NCI-H2107 treated with DMSO at 0.1 percent for 48 hours (cell line): ENCODE data around the gene TPRKB.
"Not testable (repeated sequence)": the region's sequence is repeated elsewhere in the genome, so short reads cannot be mapped to it uniquely, and the experiment has no call there.

ENCODE experiments used
- DNase-seq: peaks from one replicate; lab custom pipeline; 2025; ENCODE audit not compliant: unreplicated experiment; lab: John Stamatoyannopoulos, UW

Gene TPRKB

DNA sequence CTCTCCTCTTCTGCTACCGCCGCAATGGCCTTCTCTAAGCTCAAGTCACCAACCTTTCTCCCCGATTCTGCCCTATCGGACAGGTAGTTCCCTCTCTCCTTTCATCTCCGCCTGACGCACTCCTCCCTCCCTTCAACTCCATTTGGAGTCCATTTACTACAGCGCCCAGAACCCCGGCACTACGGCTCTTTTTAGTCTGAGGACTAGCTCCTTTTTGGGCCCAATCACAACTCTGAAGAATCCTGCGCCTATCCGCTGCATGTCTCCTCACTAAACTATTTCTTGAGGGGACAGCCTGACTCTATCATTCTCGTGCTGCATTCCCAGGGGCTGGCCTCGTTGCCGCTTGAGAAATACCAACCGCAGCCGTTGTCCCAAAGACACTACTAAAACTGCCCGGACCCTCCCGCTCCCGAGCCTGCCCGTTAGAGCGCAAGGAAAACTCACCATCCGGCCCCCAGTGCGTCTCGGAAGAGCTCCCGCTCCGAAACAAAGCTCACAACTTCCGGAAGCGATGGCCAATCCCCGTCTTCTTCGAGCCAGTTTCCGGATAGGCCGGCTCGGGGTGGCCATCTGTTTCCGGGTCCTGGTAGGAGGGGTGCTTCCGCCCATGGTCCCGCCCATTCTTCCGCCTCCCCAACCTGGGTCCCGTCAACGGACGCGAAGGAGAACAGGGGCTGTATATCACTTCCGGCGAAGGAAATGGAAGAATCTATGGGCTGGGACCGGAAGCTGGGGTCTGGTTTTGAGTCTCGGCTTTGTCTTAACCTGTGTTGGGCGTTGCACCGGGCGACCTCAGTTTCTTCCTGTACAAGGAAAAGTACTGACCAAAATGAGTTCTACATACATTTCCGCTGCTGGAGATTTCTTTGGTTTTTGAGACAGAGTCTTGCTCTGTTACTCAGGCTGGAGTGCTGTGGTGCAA lies at the start of gene TPRKB:
TPRKB (minus strand) TSS at position 491 of the 925 bp plus-strand sequence. CDS start 2,776 bp downstream, outside the sequence.
- peak; percentile 91 for DNase-seq

DNA sequence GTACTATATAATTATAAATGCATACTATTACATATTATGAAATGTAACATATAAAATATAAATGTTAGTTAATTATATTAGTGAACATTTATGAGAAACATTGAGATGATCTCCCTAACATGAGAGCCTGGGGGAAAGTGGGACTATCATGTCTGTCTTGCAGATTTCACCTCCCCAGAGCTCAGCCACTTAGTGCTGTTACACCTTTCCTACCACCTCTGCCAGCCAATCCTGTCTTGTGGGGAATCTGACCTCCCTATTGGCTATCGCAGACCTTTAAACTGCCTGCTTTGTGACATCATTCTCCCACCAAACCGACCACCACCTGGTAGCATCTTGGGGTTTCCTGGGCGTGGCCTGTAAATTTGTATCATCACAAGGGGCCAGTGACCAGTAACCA lies 46.7 kb upstream of the TPRKB start, which contains the start of gene C2orf78:
C2orf78 (plus strand) TSS at position 301 of the 400 bp plus-strand sequence. CDS start 127 bp downstream, outside the sequence.
- not testable (repeated sequence) for DNase-seq

DNA sequence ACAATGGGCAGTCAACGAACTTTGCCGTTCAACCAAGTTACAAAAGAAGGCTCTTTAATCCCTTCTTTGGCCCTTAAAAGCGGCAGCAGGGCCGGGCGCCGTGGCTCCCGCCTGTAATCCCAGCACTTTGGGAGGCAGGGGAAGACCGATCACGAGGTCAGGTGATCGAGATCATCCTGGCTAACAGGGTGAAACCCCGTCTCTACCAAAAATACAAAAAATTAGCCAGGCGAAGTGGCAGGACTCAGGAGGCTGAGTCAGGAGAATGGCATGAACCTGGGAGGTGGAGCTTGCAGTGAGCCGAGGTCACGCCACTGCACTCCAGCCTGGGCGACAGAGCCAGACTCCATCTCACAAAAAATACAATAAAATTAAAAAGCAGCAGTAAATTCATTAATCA lies 46.3 kb upstream of the TPRKB start:
- not testable (repeated sequence) for DNase-seq

DNA sequence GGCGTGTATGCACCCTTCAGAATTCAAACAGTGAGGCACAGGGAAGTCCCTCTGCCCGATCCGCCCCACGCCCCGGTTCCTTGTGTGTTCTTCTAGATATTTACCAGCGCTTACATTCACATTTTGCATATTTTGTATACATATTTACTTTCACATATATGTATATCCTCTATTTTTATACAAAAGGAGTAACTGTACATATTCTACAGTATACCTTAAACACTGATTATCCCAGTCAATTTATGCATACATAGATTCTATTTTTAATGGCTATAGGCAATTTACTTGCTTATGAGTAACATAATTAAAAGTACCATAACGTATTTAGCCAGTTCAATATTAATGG lies 43.1 kb upstream of the TPRKB start:
- no peak for DNase-seq

DNA sequence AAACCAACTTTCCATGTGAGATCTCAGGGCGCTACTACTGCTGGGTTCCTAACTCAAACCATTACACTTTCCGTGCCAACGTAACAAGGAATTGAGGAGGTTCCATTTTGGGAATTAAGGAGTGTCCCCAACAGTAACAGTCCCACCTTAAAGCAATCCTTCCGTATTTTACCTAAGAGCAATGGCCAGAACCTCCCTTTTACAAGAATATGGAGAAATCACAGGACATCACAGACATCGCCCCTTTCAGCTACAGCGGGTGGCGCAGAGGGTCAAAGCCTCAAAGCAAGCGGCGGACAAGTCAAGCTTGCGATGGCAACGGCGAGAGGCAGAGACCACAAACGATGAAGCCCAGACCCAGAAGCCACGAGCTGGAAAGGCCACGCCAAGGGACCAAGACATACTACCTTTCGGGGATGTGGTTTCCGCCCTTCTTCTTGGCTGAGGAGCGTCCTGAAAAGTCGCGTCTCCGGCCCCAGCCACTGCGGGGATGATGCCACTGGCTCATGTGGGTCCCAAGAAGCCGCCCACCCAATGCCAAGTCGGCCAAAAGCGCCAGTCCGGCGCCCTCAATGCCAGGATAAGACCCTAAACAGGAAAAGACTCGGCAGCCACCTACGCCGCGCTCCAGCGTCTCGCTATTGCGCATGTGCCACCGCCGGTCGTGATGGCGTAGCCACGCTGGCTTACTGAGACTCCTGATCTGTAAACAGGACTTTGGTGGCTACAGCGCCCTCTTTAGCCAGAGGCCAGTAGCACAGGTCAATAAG lies 42.5 kb upstream of the TPRKB start, which contains the start of gene DUSP11:
DUSP11 (minus strand) TSS at position 637 of the 770 bp plus-strand sequence; CDS start at position 508, 129 bp downstream.
- peak; percentile 74 for DNase-seq

DNA sequence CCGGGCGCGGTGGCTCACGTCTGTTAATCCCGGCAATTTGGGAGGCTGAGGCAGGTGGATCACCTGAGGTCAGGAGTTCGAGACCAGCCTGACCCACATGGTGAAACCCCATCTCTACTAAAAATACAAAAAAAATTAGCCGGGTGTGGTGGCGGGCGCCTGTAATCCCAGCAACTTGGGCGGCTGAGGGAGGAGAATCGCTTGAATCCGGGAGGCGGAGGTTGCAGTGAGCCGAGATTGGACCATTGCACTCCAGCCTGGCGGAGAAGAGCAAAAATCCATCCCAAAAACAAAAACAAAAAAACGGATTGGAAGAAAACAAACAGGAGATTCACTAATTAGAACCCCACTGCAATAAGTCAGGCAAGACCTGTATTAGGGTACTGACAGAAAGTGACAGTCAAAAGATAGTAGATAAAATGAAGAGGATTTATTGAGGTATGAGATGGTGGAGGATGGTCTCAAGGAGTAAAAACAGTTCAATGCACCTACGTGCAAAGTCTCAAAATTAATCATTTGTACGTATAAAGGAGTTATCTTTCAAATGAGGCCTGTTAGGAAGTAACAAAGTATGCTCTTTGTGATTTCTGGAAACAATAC lies 41.8 kb upstream of the TPRKB start:
- DNase-seq, result not testable (repeated sequence)

DNA sequence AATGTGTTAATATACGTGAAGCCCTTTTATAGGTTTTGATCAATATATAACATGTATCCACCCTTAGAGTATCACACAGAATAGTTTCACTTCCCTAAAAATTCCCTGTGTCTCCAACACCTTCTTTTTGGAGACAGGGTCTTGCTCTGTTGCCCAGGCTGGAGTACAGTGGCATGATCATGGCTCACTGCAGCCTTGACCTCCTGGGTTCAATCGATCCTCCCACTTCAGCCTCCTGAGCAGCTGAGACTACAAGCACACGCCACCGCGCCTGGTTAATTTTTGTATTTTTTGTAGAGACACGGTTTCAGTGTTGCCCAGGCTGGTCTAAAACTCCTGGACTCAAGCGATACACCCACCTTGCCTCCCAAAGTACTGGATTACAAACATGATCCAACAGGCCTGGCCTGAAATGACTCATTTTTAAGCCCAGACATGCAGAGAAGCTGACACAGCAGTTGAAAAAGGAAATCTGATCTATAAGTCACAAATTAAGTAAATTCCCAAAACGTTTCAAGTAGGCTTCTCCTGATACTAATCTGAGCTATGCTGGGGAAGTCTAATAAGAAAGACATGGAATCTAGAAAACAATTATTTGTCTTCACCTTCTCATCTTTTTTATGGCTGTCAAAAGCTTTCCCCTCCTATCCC lies 39.8 kb upstream of the TPRKB start:
- no peak for DNase-seq

DNA sequence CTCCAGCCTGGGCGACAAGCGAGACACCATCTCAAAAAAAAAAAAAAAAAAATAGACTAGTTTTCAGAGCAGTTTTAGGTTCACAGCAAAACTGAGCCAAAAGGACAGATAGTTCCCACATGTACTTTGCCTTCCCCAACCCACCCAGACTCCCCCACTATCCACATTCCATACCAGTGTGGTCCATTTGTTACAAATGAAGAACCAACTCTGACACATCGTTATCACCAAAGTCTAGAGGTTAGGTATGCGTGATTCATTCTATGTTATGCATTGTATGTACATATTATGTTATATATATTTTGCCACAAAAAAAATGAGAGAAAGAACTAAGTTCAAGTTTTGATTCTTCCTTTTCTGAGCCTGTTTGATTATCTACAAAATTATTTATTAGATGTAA lies 39.2 kb upstream of the TPRKB start:
- no peak for DNase-seq

DNA sequence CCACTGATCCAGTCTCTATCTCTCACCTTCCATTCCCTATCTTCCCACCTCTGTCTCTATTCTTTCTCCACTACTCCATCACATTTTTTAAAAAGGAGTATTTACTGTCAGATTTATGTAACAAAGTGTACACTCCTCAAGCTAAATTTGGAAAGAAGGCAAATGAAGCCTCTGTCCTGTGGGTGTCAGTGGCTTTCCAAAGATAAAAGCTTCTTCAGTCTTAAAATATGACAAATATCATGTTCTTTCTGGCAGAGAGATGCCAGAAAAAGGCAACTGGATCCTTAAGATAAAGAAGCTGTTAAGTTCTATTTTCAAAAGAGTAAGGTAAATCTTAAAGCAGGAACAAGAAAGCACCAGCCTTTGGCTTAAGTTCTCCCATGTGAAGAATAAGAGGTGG lies 35.7 kb upstream of the TPRKB start:
- no peak for DNase-seq

DNA sequence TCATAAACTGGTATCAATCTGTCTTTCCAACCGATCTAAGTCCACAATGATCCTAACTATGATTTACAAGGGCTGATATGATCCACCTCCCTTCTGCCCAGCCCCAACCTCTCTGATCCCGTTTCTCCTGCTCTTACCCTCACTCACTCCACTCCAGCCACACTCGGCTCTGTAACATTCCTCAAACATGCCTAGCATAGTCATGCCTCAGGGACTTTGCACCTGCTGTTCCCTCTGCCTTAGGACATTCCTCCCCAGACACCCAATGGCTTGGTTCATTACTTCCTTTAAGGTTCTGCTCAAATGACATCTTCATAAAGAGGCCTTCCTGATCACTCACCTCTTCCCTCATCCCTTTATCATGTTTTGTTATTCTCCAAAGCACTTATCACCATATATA lies 33.6 kb upstream of the TPRKB start:
- DNase-seq, result no peak

DNA sequence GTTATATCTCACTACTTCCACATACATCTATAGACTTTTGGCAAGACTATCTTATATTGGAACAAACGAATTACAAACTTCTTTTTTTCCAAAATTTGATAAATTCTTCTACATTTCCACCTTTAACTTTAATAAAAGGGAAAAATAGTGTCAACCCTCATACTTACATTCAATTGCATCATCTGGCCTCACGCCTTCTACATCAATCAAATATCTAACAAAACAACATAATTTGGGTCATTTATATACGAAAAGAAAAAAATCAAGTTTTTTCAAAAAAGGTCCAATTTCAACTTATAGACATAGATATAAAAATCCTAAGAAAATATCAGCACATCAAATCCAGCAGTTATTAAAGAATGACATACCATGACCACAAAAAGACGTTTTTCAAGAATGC lies 29.8 kb upstream of the TPRKB start:
- DNase-seq, result no peak

DNA sequence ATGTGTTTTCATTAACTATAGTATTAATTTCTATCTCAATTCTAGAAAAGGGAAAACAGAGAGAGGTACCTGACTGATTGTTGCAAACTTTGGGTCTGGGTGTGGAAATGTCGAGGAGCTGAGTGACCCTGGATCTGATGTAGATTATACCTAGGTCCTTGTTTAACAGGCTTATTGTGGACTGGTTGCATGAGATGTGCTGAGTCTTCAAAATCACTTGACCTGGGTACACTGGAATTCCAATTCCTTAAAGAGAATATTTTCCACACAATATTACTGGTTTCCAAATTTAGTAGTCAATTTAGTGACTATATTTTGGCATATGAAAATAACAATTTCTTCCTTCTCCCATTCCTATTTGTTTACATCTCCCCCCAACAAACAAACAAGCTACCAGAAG lies 29.2 kb upstream of the TPRKB start:
- DNase-seq, result no peak

DNA sequence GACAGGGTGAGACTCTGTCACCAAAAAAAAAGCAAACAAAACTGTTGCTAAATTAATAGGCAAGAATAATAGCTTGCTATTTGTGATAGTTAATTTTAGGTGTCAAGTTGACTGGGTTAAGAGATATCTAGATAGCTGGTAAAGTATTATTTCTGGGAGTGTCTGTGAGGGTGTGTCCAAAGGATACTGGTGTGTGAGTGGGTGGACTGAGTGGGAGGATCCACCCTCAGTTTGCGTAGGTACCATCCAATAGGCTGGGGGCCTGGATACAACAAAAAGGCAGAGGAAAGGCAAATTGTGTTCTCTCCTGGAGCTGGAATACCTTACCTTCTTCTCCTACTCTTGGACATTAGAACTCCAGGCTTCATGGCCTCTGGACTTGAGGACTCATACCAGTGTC lies 27.8 kb upstream of the TPRKB start:
- DNase-seq, result no peak

DNA sequence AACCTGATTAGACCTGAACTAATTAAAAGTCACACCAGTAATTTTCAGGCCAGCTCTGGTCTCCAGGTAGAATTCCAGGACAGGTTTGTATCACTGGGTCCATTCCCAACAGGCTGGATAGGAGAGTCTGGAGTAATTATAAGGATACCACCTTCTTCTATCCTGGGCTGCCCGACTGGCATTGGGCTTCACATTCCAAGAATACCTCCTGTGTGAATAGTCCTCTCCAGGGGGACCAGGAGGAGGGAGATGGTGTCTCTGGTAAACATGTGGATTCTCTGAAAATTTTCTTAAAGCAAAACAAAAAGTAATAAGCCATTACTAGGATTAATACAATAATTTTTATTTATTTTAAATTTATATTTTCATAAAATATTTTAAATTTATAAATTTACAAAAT lies 25.4 kb upstream of the TPRKB start:
- no peak for DNase-seq

DNA sequence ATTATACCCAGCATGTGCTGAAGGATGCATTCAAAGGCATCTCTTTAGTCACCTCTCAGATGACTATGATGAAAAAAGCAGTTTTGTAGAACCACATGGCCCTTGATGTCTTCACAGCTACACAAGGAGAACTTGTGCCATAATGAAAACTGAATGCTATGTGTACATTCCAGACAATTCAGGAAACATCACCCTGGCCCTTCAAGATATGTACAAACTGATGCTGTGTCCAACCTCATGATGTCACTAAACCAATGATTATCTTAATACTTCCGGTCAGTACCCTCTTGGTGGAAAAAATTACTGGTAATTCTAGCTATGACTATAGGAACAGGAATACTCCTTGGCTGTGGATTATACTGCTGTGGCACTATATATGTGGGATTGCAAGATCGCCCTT lies 22.8 kb upstream of the TPRKB start:
- DNase-seq, result no peak

DNA sequence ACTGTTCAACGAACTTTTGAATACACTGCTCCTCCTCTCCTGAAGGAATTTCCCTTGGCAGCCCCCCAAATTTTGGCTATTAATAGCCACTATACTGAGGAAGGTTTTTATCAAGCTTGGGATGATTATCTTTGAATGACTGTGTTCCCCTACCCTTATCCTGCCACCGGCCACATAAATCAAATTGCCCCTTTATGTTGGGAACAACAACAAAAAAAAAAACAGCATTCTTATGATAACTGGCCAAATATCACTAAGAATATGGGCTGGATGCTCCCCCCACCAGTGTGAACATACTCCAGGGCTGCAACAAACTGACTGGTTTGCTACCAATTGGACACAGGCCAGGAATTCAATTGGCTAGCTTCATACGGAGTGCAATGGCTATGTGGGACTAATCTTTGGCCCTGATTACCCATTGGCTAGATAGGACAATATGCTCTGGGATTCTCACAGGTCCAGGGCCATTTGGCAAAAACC lies 22.2 kb upstream of the TPRKB start:
- no peak for DNase-seq

DNA sequence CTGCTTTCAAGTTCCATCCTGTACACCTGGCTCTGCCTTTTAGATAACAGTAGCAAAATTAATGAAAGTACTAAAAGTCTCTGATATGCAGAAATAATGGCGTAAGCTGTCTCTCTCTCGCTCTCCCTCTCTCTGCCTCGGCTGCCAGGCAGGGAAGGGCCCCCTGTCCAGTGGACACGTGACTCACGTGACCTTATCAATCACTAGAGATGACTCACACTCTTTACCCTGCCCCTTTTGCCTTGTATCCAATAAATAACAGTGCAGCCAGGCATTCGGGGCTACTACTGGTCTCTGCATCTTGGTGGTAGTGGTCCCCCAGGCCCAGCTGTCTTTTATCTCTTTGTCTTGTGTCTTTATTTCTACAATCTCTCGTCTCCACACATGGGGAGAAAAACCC lies 17.2 kb upstream of the TPRKB start:
- DNase-seq, result not testable (repeated sequence)

DNA sequence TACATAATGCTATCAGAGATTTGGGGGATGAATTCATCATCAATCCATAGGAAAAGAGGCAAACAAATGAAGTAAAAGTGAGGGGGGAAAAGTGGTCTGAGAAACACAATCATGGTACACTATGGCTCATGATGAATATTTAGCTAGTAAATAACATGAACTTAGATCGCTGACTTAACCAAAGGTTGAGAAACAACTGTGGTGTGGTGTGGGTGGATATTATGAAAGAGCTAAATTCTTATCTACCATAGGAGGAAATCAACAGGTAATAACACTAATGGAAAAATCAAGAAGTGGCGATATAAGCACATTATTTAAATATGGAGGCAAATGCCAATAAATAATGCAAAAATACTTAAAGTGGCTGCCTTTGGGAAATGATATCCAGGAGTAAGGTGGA lies 12.2 kb upstream of the TPRKB start:
- DNase-seq, result no peak

DNA sequence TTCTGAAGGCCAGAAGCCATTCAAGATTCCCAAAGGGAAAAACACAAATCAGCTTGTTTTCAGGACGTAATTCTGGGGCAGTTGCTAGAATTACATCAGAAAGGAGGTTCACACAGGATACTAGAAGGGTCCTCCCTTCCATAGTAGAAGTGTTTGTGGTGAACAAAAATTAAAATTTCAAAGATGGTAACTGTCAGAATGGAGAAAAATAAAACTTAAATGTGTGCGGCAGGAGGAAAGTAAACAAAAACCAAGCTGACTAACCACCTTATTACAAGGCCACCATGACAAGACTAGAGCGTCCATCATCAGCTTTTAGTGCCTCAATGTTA lies 9.7 kb upstream of the TPRKB start:
- no peak for DNase-seq

DNA sequence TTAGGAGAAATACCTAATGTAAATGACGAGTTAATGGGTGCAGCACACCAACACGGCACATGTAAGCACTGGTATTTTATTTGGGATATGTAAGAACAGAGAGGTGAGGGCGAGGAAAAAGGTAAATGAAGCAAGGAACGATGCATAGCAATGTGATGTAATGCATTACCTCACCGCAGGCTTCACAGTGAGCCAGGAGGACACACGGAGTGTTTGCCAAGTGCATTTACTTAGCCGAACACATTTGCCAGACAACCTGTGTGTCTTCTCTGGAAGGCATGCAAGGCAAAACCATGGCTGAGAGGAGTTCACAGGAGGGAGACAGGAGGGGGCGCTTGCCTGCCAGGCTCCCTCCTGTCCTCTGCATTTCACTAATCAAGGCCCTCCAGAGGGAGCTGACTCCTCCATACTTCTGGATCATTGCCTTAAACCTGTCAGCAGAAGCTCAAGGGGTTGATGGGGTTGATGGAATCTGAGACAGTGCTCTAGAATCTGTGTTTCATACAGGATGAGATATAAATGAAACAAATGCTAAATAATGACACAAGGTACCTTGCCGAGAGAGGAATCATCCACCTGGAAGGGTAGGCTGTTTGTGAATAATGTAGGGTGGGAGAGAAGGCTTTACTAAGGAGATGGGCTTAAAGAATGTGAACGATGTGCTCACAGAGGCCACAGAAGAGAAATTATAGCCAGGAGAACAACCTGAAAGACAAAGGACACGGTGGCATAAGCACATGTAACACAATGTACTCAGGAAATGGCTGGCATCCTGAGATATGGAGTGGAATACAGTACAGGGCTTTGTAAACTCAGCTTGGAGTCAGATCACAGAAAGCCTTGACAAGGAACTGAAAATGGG lies 9.1 kb upstream of the TPRKB start:
- no peak for DNase-seq
